ENCODE results near the gene KIF4A.

Gene KIF4A

DNA sequence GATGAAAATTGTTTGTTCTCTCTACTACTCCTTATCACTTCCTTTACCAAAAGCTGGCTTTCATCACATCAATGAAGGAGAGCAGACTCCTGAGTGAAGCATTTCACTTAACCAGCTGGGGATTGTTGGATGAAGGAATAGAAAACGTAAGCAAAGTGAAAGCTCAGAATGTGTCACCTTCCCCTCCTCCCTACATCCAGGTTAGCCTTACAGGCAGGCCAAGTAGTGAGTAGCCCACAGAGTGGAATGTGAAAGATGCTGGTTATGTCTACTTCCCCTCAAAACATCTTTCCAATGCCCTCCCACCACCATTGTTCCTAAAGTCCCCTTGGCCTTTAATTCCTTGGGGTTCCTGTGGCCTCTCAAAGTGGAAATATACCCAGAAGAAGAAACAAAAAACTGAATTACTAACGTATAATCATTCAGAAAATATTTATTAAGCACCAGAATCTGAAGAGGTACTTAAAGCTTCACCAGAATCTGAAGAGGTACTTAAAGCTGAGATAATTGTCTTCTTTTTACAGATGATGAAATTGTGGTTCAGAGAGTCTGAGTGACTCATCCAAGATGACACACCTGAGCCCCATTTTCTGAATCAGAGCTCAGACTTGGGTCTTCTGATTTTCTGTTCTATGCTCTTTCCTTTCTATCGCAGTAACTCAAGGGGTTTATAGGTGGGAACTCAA is 36.4 kb upstream of the KIF4A start:
- FAIRE-seq, result no peak
- no peak for DNase-seq (ENCODE audit: insufficient read length, low spot score)
- no peak for TF ChIP-seq CTCF (IDR thresholded peaks at IDR 0.05; ENCODE audit: insufficient read depth, missing control alignments)

DNA sequence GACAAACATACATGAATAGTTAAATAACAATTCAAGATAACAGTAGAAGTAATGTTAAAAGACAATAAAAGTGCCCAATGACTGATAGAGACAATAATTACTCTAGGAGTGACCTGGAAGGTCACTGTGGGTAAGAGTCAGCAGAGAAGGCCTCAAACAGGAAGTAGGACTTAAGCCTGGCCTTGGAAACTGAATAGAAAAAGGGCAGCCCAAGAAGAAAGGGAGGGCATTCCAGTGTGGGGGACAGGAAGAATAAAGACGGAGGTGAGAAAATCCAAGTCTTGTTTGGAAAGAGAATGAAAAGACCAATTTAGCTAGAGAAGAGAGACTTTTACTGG is 35.9 kb upstream of the KIF4A start:
- TF ChIP-seq CTCF (IDR thresholded peaks at IDR 0.05; ENCODE audit: insufficient read depth, missing control alignments), result no peak
- no peak for FAIRE-seq
- no peak for DNase-seq (ENCODE audit: insufficient read length, low spot score)

GRCh38 chrX:70254909-70255308 is 35.0 kb upstream of the KIF4A start:
- DNase-seq (ENCODE audit: insufficient read length, low spot score) (no peak), FAIRE-seq (no peak)
- TF ChIP-seq CTCF (IDR thresholded peaks at IDR 0.05; ENCODE audit: insufficient read depth, missing control alignments), result no peak

GRCh38 chrX:70255452-70255851 is 34.5 kb upstream of the KIF4A start:
- FAIRE-seq (no peak), DNase-seq (ENCODE audit: insufficient read length, low spot score) (no peak)
- TF ChIP-seq CTCF (IDR thresholded peaks at IDR 0.05; ENCODE audit: insufficient read depth, missing control alignments), result no peak

GRCh38 chrX:70257423-70258288 is 32.2 kb upstream of the KIF4A start:
- no peak for TF ChIP-seq CTCF (IDR thresholded peaks at IDR 0.05; ENCODE audit: insufficient read depth, missing control alignments)
- no peak for FAIRE-seq
- no peak for DNase-seq (ENCODE audit: insufficient read length, low spot score)

DNA sequence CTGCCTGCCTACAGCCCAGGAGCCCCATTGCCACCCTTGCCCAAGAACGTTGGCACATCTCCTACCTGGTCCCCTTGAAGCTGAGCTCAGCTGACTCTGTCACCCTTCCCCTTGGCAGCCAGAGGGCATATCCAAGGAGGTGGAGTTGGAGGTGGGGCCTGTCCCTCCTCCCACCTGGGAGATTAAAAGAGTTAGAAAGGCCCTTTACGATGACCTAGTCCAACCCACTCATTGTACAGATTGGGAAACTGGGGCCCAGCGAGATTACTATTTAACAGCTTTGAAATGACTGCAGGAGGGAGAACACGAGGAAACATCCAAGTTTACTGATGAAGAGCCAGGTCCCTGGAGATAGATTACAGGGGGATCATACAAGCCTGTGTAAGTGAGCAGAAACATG is 29.8 kb upstream of the KIF4A start, which contains the start of gene P2RY4:
P2RY4 (minus strand) TSS at position 101 of the 400 bp plus-strand sequence. CDS start 580 bp downstream, outside the sequence.
- DNase-seq (ENCODE audit: insufficient read length, low spot score) (no peak), FAIRE-seq (no peak)
- TF ChIP-seq CTCF (IDR thresholded peaks at IDR 0.05; ENCODE audit: insufficient read depth, missing control alignments), result no peak

Data from D721Med (cell line).